ENCODE data around the gene HNF4A.

- TF ChIP-seq ZNF274 (IDR thresholded peaks at IDR 0.05; ENCODE audit: low read depth, low read length) (no peak), YY1 (IDR thresholded peaks at IDR 0.05; ENCODE audit: insufficient read depth, insufficient read length) (no peak)
Measured at GRCh38 chr20:44454306-44454963, 98.9 kb downstream of the HNF4A start.

All from NT2/D1 (cell line).